PC-3 (cell line): ENCODE results near the gene GFRA1. TPM values are rescaled to one million over a fixed set of nuclear protein-coding genes. Genes with fewer than 3 reads are reported as not detected.

Source experiments
- ATAC-seq: fragments of 200-7000 bp; cut with Tn5 transposase; 2 replicates; pipeline ENCODE4 v1.9.1; 2020; ENCODE audit warnings: mild to moderate bottlenecking, moderate library complexity
- BruUV-seq: library from RNA; stranded (reverse); fragments of 400-500 nt; replicated peaks from 2 replicates; lab custom pipeline; 2021; lab: Mats Ljungman, UMichigan
- CTCF ChIA-PET: fragments of 300-600 bp; sonication (Branson Sonifier 250); formaldehyde crosslinking; loops from one replicate; lab custom pipeline; 2022; ENCODE audit warnings: antibody characterized with exemption; lab: Charles Lee
- POLR2A ChIA-PET: fragments of 300-600 bp; sonication (Branson Sonifier 250); formaldehyde crosslinking; loops from one replicate; lab custom pipeline; 2022; ENCODE audit warnings: antibody characterized with exemption; ENCODE audit not compliant: unreplicated experiment; lab: Charles Lee
- DNase-seq: peaks from one replicate; pipeline ENCODE4 v3.0.0-alpha.2; 2015
- H2AFZ ChIP-seq: fragments of 300-600 bp; sonication (generic); 2 replicates; pipeline ENCODE4 v1.6.0; 2016; ENCODE audit warnings: antibody characterized with exemption, low read length
- H3F3A ChIP-seq: fragments of 300-600 bp; sonication (generic); one replicate; pipeline ENCODE4 v1.6.0; 2017; ENCODE audit warnings: antibody characterized with exemption, low read length, control low read depth, mild to moderate bottlenecking; ENCODE audit not compliant: unreplicated experiment
- H3K27ac ChIP-seq: fragments of 300-600 bp; sonication (generic); 2 replicates; pipeline ENCODE4 v1.5.1; 2016; ENCODE audit warnings: mild to moderate bottlenecking, low read length
- H3K27me3 ChIP-seq: fragments of 300-600 bp; sonication (generic); 2 replicates; pipeline ENCODE4 v1.6.1; 2016; ENCODE audit warnings: low read length, mixed read lengths
- H3K36me3 ChIP-seq: fragments of 300-600 bp; sonication (generic); 2 replicates; pipeline ENCODE4 v1.6.1; 2016; ENCODE audit warnings: low read depth, mixed run types, low read length, mixed read lengths
- H3K4me1 ChIP-seq: fragments of 300-600 bp; sonication (generic); 2 replicates; pipeline ENCODE4 v1.5.1; 2016; ENCODE audit warnings: low read length; ENCODE audit not compliant: insufficient read depth
- H3K4me2 ChIP-seq: fragments of 300-600 bp; sonication (generic); 2 replicates; pipeline ENCODE4 v1.6.0; 2016; ENCODE audit warnings: low read length
- H3K4me3 ChIP-seq: fragments of 300-600 bp; sonication (generic); 2 replicates; pipeline ENCODE4 v1.5.1; 2016; ENCODE audit warnings: mild to moderate bottlenecking, low read length, mixed read lengths
- H3K79me2 ChIP-seq: fragments of 300-600 bp; sonication (generic); 2 replicates; pipeline ENCODE4 v1.6.1; 2017; ENCODE audit warnings: low read length, mixed read lengths
- H3K9ac ChIP-seq: fragments of 300-600 bp; sonication (generic); 2 replicates; pipeline ENCODE4 v1.6.0; 2016; ENCODE audit warnings: mild to moderate bottlenecking, low read length
- H3K9me2 ChIP-seq: fragments of 300-600 bp; sonication (generic); replicated peaks from 2 replicates; pipeline ENCODE4 v1.6.1; 2016; ENCODE audit warnings: mixed run types, low read length, mixed read lengths
- H3K9me3 ChIP-seq: fragments of 300-600 bp; sonication (generic); 2 replicates; pipeline ENCODE4 v1.6.1; 2016; ENCODE audit warnings: low read length, mixed read lengths
- H4K20me1 ChIP-seq: fragments of 300-600 bp; sonication (generic); 2 replicates; pipeline ENCODE4 v1.6.1; 2016; ENCODE audit warnings: low read length, mixed read lengths
- EZH2 ChIP-seq: fragments of 300-600 bp; sonication (generic); IDR thresholded peaks from one replicate; pipeline ENCODE4 v1.6.1; 2017; ENCODE audit warnings: antibody characterized with exemption, mild to moderate bottlenecking, low read length; ENCODE audit not compliant: unreplicated experiment
- EZH2phosphoT487 ChIP-seq: fragments of 300-600 bp; sonication (generic); IDR thresholded peaks from 2 replicates; pipeline ENCODE4 v1.6.1; 2018; ENCODE audit warnings: mild to moderate bottlenecking, antibody characterized with exemption, low read length, borderline replicate concordance
- intact Hi-C: fragments of 100-400 bp; cut with micrococcal nuclease; formaldehyde crosslinking; loops from 2 replicates; pipeline ENCODE4 v1.9.0; 2023
- total RNA-seq: library from RNA; depleted of rRNA; stranded (reverse); fragments of >200 nt; gene quantifications from 2 replicates; pipeline ENCODE4 v1.2.3, GENCODE V29; 2014
- TF ChIP-seq, protein P1 (sequence below): fragments of 300-600 bp; sonication (generic); conservative IDR thresholded peaks from 2 replicates; pipeline ENCODE4 v1.5.1; 2017; ENCODE audit warnings: antibody characterized with exemption, low read depth, mild to moderate bottlenecking, low read length

The GFRA1 gene
- total RNA-seq, 1 experiment from 2014 or later = not detected

GRCh38 chr10:116241642-116242410 is 31.2 kb downstream of the GFRA1 start:
- TF ChIP-seq EZH2 (no peak), EZH2phosphoT487 (no peak)
- TF ChIP-seq, protein P1, sequence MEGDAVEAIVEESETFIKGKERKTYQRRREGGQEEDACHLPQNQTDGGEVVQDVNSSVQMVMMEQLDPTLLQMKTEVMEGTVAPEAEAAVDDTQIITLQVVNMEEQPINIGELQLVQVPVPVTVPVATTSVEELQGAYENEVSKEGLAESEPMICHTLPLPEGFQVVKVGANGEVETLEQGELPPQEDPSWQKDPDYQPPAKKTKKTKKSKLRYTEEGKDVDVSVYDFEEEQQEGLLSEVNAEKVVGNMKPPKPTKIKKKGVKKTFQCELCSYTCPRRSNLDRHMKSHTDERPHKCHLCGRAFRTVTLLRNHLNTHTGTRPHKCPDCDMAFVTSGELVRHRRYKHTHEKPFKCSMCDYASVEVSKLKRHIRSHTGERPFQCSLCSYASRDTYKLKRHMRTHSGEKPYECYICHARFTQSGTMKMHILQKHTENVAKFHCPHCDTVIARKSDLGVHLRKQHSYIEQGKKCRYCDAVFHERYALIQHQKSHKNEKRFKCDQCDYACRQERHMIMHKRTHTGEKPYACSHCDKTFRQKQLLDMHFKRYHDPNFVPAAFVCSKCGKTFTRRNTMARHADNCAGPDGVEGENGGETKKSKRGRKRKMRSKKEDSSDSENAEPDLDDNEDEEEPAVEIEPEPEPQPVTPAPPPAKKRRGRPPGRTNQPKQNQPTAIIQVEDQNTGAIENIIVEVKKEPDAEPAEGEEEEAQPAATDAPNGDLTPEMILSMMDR = no peak
- H3K27ac ChIP-seq = no peak overlapping the region
- no peaks in the 10 kb centered on the region for H3K27me3 ChIP-seq
- no peaks in the 10 kb centered on the region for H3K9me3 ChIP-seq
- H3K9me2 ChIP-seq = no peaks in the 10 kb centered on the region
- CTCF ChIA-PET = no interaction called here
- no peaks in the 10 kb centered on the region for H4K20me1 ChIP-seq
- DNase-seq (no peak), ATAC-seq (no peak)
- H3K4me1 ChIP-seq = no peaks in the 10 kb centered on the region
- H3F3A ChIP-seq = no peaks in the 10 kb centered on the region
- H3K36me3 ChIP-seq = no peaks in the 10 kb centered on the region
- H3K9ac ChIP-seq = no peak overlapping the region
- H3K4me3 ChIP-seq = no peak overlapping the region
- intact Hi-C loops = no loop called here
- BruUV-seq = no TSS peak
- no peak overlapping the region for H2AFZ ChIP-seq
- H3K4me2 ChIP-seq = no peak overlapping the region
- POLR2A ChIA-PET = no interaction called here
- no peaks in the 10 kb centered on the region for H3K79me2 ChIP-seq

DNA sequence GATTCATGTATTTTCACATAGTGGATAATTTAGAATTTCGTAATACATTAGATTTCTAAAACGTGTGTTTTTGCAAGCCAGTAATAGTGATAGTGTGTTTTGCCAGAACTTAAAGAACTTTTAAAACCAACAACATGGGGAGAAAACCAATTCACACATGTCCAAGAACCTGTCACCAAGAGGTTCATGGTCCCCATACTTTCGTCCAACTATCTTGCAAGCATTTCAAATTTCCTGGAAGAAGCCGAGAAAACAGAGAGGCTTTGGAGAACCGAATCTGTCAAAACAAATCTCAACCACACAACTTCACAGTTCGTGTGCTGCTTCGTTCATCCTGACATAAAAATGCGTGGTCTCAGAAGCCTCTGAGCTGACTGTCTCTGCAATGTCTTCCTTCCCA is 31.9 kb downstream of the GFRA1 start:
- no peaks in the 10 kb centered on the region for H3K36me3 ChIP-seq
- no peak overlapping the region for H3K4me3 ChIP-seq
- H3F3A ChIP-seq = no peaks in the 10 kb centered on the region
- no peaks in the 10 kb centered on the region for H3K9me2 ChIP-seq
- intact Hi-C loops = no loop called here
- H3K9me3 ChIP-seq = no peaks in the 10 kb centered on the region
- no peaks in the 10 kb centered on the region for H3K4me1 ChIP-seq
- H3K9ac ChIP-seq = no peak overlapping the region
- H3K79me2 ChIP-seq = no peaks in the 10 kb centered on the region
- no peaks in the 10 kb centered on the region for H3K27me3 ChIP-seq
- POLR2A ChIA-PET = no interaction called here
- H2AFZ ChIP-seq = no peak overlapping the region
- BruUV-seq = no TSS peak
- DNase-seq (no peak), ATAC-seq (no peak)
- CTCF ChIA-PET = no interaction called here
- no peaks in the 10 kb centered on the region for H4K20me1 ChIP-seq
- H3K27ac ChIP-seq = no peak overlapping the region
- TF ChIP-seq, protein P1 = no peak
- TF ChIP-seq EZH2phosphoT487 (no peak), EZH2 (no peak)
- H3K4me2 ChIP-seq = no peak overlapping the region

GRCh38 chr10:116240157-116240950 is 32.7 kb downstream of the GFRA1 start:
- CTCF ChIA-PET = no interaction called here
- no peak overlapping the region for H2AFZ ChIP-seq
- H3K4me2 ChIP-seq = no peak overlapping the region
- H3K9me2 ChIP-seq = no peaks in the 10 kb centered on the region
- no peaks in the 10 kb centered on the region for H3K36me3 ChIP-seq
- H3K27me3 ChIP-seq = no peaks in the 10 kb centered on the region
- POLR2A ChIA-PET = no interaction called here
- no peaks in the 10 kb centered on the region for H3K79me2 ChIP-seq
- H4K20me1 ChIP-seq = no peaks in the 10 kb centered on the region
- BruUV-seq = no TSS peak
- DNase-seq (no peak), ATAC-seq (no peak)
- no peaks in the 10 kb centered on the region for H3K9me3 ChIP-seq
- no peak overlapping the region for H3K9ac ChIP-seq
- no peak overlapping the region for H3K27ac ChIP-seq
- H3F3A ChIP-seq = no peaks in the 10 kb centered on the region
- no peak overlapping the region for H3K4me3 ChIP-seq
- H3K4me1 ChIP-seq = no peaks in the 10 kb centered on the region
- TF ChIP-seq EZH2phosphoT487 (no peak), EZH2 (no peak)
- TF ChIP-seq, protein P1 = no peak
- intact Hi-C loops = no loop called here
